Retinal pigment epithelial cell (primary cell): ENCODE measurements around the gene SPEM3.

ENCODE experiments used
- DNase-seq: peaks from one replicate; pipeline ENCODE4 v3.0.0-alpha.2; 2010; ENCODE audit warnings: low read depth
- H3K4me3 ChIP-seq: 2 replicates; pipeline ENCODE4 v1.5.1; 2011; ENCODE audit warnings: mild to moderate bottlenecking, low read length, control low read depth, moderate library complexity
- CTCF ChIP-seq: conservative IDR thresholded peaks from 2 replicates; pipeline ENCODE4 v1.5.1; 2011; ENCODE audit warnings: low read depth, low read length, control low read depth, inconsistent platforms

SPEM3 gene

GRCh38 chr17:7393613-7394451 is 34.8 kb upstream of the SPEM3 start:
- peak; percentile 29 for TF ChIP-seq CTCF
- no peak for DNase-seq
- H3K4me3 ChIP-seq, result peak overlapping the region; percentile 85

- peak; percentile 47 for TF ChIP-seq CTCF
- H3K4me3 ChIP-seq, result peak within 1 kb of the TSS; percentile 85
- peak; percentile 54 for DNase-seq
Observed at GRCh38 chr17:7394452-7395191, 34.0 kb upstream of the SPEM3 start, which contains the start of gene PLSCR3. PLSCR3 (minus strand) TSS chr17:7394525; CDS start chr17:7394110, 415 bp downstream.

- H3K4me3 ChIP-seq, result no peak overlapping the region
- no peak for TF ChIP-seq CTCF
- DNase-seq, result no peak
Observed at GRCh38 chr17:7396147-7396546, 32.5 kb upstream of the SPEM3 start.

GRCh38 chr17:7398612-7399011 is 30.0 kb upstream of the SPEM3 start:
- no peak for DNase-seq

GRCh38 chr17:7403043-7403726 is 25.5 kb upstream of the SPEM3 start:
- no peak for DNase-seq
- no peak for TF ChIP-seq CTCF
- H3K4me3 ChIP-seq, result peak overlapping the region; percentile 77

More at GRCh38 chr17:7398612-7399011, 30.0 kb upstream of the SPEM3 start:
- no peak overlapping the region for H3K4me3 ChIP-seq
- TF ChIP-seq CTCF, result no peak

- peak overlapping the region; percentile 77 for H3K4me3 ChIP-seq
- TF ChIP-seq CTCF, result no peak
- no peak for DNase-seq
Observed at GRCh38 chr17:7403727-7403976, 25.0 kb upstream of the SPEM3 start.
